GM23338 (cell line): ENCODE measurements around the gene PPP2R5E. TPM values are rescaled to one million over a fixed set of nuclear protein-coding genes. Genes with fewer than 3 reads are reported as not detected.

ENCODE experiments used
- ATAC-seq: fragments of 200-7000 bp; cut with Tn5 transposase; 3 replicates; pipeline ENCODE4 v1.9.1; 2020
- DNase-seq: peaks from one replicate; pipeline ENCODE4 v3.0.0-alpha.2; 2015; ENCODE audit warnings: low spot score
- H2AFZ ChIP-seq: fragments of 200-600 bp; sonication (generic); 2 replicates; pipeline ENCODE4 v1.8.0; 2016; ENCODE audit warnings: antibody characterized with exemption, mild to moderate bottlenecking, moderate library complexity
- H3F3A ChIP-seq: fragments of 200-600 bp; sonication (generic); replicated peaks from 2 replicates; pipeline ENCODE4 v1.8.0; 2017; ENCODE audit warnings: antibody characterized with exemption, mixed run types, low read depth
- H3K27ac ChIP-seq: fragments of 200-600 bp; sonication (generic); 2 replicates; pipeline ENCODE4 v1.6.1; 2016; ENCODE audit warnings: low read depth
- H3K27me3 ChIP-seq: fragments of 200-600 bp; sonication (generic); 2 replicates; pipeline ENCODE4 v1.8.0; 2016; ENCODE audit warnings: mild to moderate bottlenecking, mixed run types, moderate library complexity; ENCODE audit not compliant: insufficient read depth
- H3K36me3 ChIP-seq: fragments of 200-600 bp; sonication (generic); 2 replicates; pipeline ENCODE4 v1.8.0; 2016; ENCODE audit warnings: mild to moderate bottlenecking; ENCODE audit not compliant: insufficient read depth
- H3K4me1 ChIP-seq: fragments of 200-600 bp; sonication (generic); 2 replicates; pipeline ENCODE4 v1.8.0; 2016; ENCODE audit warnings: mild to moderate bottlenecking, moderate library complexity; ENCODE audit not compliant: insufficient read depth
- H3K4me2 ChIP-seq: fragments of 200-600 bp; sonication (generic); 2 replicates; pipeline ENCODE4 v1.7.1; 2017; ENCODE audit warnings: mixed run types
- H3K4me3 ChIP-seq: fragments of 200-600 bp; sonication (generic); 2 replicates; pipeline ENCODE4 v1.6.1; 2016; ENCODE audit warnings: mixed run types
- H3K79me2 ChIP-seq: fragments of 200-600 bp; sonication (generic); replicated peaks from 2 replicates; pipeline ENCODE4 v1.8.0; 2017; ENCODE audit warnings: mild to moderate bottlenecking; ENCODE audit not compliant: insufficient read depth
- H3K9me2 ChIP-seq: fragments of 200-600 bp; sonication (generic); 2 replicates; pipeline ENCODE4 v1.8.0; 2017; ENCODE audit not compliant: insufficient read depth
- H4K20me1 ChIP-seq: fragments of 200-600 bp; sonication (generic); replicated peaks from 2 replicates; pipeline ENCODE4 v1.8.0; 2017; ENCODE audit warnings: mild to moderate bottlenecking; ENCODE audit not compliant: insufficient read depth
- H3K27ac Mint-ChIP-seq: 2 replicates; pipeline ENCODE4 v1.8.0; 2020; ENCODE audit warnings: inconsistent platforms, mild to moderate bottlenecking, moderate library complexity, mixed read lengths
- H3K27me3 Mint-ChIP-seq: 3 replicates; pipeline ENCODE4 v1.8.0; 2022; ENCODE audit warnings: low read depth, mild to moderate bottlenecking, moderate library complexity, mixed read lengths, inconsistent platforms; ENCODE audit not compliant: insufficient read depth, poor library complexity
- H3K36me3 Mint-ChIP-seq: 3 replicates; pipeline ENCODE4 v1.8.0; 2021; ENCODE audit warnings: low read depth, mild to moderate bottlenecking, inconsistent platforms, moderate library complexity, mixed read lengths
- H3K4me1 Mint-ChIP-seq: 3 replicates; pipeline ENCODE4 v1.8.0; 2020; ENCODE audit warnings: mild to moderate bottlenecking, inconsistent platforms, mixed read lengths
- H3K4me3 Mint-ChIP-seq: 3 replicates; pipeline ENCODE4 v1.8.0; 2021; ENCODE audit warnings: moderate library complexity, mild to moderate bottlenecking, inconsistent platforms, mixed read lengths
- H3K9me3 Mint-ChIP-seq: 3 replicates; pipeline ENCODE4 v1.8.0; 2020; ENCODE audit warnings: moderate library complexity, mild to moderate bottlenecking, inconsistent platforms, mixed read lengths
- CREB1 ChIP-seq: fragments of 250-450 bp; sonication (Bioruptor Pico); IDR thresholded peaks from 2 replicates; pipeline ENCODE4 v1.5.0; 2020; ENCODE audit warnings: low read depth, mild to moderate bottlenecking, moderate library complexity
- CTCF ChIP-seq, 2 experiments: fragments of 200-600 bp in 1 of 2; sonication (generic) in 1 of 2; conservative IDR thresholded peaks; 2 replicates each; pipeline versions ENCODE4 v1.5.1 to v1.6.1; 2016 to 2017; ENCODE audit warnings: antibody characterized with exemption in 2 of 2, low read depth in 2 of 2, mild to moderate bottlenecking in 2 of 2, moderate library complexity in 1 of 2
- ETS1 ChIP-seq: IDR thresholded peaks from 2 replicates; pipeline ENCODE4 v1.6.1; 2016; ENCODE audit warnings: antibody characterized with exemption
- EZH2 ChIP-seq: fragments of 200-600 bp; sonication (generic); IDR thresholded peaks from one replicate; pipeline ENCODE4 v1.8.0; 2017; ENCODE audit warnings: antibody characterized with exemption, mild to moderate bottlenecking, low read depth; ENCODE audit not compliant: unreplicated experiment
- EZH2phosphoT487 ChIP-seq: fragments of 200-600 bp; sonication (generic); IDR thresholded peaks from one replicate; pipeline ENCODE4 v1.8.1; 2018; ENCODE audit warnings: antibody characterized with exemption; ENCODE audit not compliant: unreplicated experiment
- JUNB ChIP-seq: IDR thresholded peaks from one replicate; pipeline ENCODE4 v1.6.1; 2016; ENCODE audit warnings: antibody characterized with exemption; ENCODE audit not compliant: unreplicated experiment
- NANOG ChIP-seq: IDR thresholded peaks from 2 replicates; pipeline ENCODE4 v1.6.1; 2016; ENCODE audit warnings: antibody characterized with exemption, borderline replicate concordance
- POLR2AphosphoS5 ChIP-seq: IDR thresholded peaks from 2 replicates; pipeline ENCODE4 v1.6.1; 2016; ENCODE audit warnings: antibody characterized with exemption, low read depth
- STAT1 ChIP-seq: IDR thresholded peaks from one replicate; pipeline ENCODE4 v1.6.1; 2016; ENCODE audit warnings: antibody characterized with exemption; ENCODE audit not compliant: unreplicated experiment
- ZNF114 ChIP-seq: fragments of 250-450 bp; sonication (Bioruptor Pico); IDR thresholded peaks from 2 replicates; pipeline ENCODE4 v1.5.0; 2020; ENCODE audit warnings: mild to moderate bottlenecking, moderate library complexity
- ZNF331 ChIP-seq: fragments of 250-450 bp; sonication (Bioruptor Pico); IDR thresholded peaks from 2 replicates; pipeline ENCODE4 v1.5.0; 2020; ENCODE audit warnings: low read depth, mild to moderate bottlenecking, moderate library complexity
- polyA plus RNA-seq: library from polyadenylated mRNA; unstranded; fragments of >200 nt; fragmentation: Nextera tagmentation; extraction: Ambion mirVana; gene quantifications from 2 replicates; pipeline ENCODE4 v1.2.1, GENCODE V29; 2016
- total RNA-seq: library from RNA; depleted of rRNA; stranded (reverse); fragments of >200 nt; shearing (Covaris generic); gene quantifications from 2 replicates; pipeline ENCODE4 v1.2.3, GENCODE V29; 2014
- TF ChIP-seq, protein P1 (sequence below): IDR thresholded peaks from one replicate; pipeline ENCODE4 v1.6.1; 2018; ENCODE audit warnings: antibody characterized with exemption; ENCODE audit not compliant: unreplicated experiment

Gene PPP2R5E
- total and polyA plus RNA-seq, 2 experiments from 2014 or later: 40.9 to 45.5 TPM

GRCh38 chr14:63545431-63545830 lies 2.3 kb upstream of the PPP2R5E start (continued):
- TF ChIP-seq, protein P1, sequence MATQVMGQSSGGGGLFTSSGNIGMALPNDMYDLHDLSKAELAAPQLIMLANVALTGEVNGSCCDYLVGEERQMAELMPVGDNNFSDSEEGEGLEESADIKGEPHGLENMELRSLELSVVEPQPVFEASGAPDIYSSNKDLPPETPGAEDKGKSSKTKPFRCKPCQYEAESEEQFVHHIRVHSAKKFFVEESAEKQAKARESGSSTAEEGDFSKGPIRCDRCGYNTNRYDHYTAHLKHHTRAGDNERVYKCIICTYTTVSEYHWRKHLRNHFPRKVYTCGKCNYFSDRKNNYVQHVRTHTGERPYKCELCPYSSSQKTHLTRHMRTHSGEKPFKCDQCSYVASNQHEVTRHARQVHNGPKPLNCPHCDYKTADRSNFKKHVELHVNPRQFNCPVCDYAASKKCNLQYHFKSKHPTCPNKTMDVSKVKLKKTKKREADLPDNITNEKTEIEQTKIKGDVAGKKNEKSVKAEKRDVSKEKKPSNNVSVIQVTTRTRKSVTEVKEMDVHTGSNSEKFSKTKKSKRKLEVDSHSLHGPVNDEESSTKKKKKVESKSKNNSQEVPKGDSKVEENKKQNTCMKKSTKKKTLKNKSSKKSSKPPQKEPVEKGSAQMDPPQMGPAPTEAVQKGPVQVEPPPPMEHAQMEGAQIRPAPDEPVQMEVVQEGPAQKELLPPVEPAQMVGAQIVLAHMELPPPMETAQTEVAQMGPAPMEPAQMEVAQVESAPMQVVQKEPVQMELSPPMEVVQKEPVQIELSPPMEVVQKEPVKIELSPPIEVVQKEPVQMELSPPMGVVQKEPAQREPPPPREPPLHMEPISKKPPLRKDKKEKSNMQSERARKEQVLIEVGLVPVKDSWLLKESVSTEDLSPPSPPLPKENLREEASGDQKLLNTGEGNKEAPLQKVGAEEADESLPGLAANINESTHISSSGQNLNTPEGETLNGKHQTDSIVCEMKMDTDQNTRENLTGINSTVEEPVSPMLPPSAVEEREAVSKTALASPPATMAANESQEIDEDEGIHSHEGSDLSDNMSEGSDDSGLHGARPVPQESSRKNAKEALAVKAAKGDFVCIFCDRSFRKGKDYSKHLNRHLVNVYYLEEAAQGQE: no peak
- no peak for TF ChIP-seq POLR2AphosphoS5
- no peak for TF ChIP-seq ETS1
- no peak for TF ChIP-seq ZNF114 (CRISPR knock-in tag)
- no peak for TF ChIP-seq NANOG
- TF ChIP-seq JUNB: no peak
- no peak for TF ChIP-seq EZH2phosphoT487
- TF ChIP-seq ZNF331 (CRISPR knock-in tag): no peak
- no peak for TF ChIP-seq CREB1 (CRISPR knock-in tag)
- no peak for TF ChIP-seq EZH2

DNA sequence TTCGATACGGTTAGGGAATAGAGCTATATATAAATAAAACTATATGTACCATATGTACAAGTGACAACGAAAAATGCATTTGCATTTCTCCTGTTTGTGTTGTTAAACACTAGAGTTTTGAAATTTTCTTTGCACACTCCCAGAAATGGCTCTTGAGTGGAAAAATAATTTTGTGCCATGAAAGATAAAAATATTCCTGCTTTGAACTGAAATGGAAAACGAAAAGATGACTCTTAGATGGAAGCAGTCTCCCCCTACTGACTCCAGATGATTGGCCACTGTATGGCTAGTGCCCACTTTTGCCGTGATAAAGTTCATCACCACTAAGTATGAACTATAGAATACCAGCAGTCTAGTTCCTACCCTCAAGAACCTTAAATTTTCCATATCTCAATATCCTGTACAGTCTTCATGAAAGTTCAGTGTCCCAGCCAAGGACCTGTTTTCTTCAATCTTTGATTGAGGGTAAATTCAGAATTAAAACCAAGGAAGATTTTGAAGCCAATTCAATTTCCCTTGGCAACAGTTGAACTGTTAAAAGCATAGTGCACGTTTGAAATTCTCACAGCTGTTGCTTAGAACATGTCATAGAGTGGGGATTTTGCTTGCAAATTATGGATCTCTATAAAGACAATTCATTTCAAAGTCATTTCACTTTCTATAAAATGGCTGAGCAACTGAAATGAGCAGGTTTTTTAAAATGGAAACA lies 1.6 kb upstream of the PPP2R5E start:
- TF ChIP-seq ZNF331 (CRISPR knock-in tag): no peak
- no peak for TF ChIP-seq STAT1
- TF ChIP-seq CTCF (conservative IDR thresholded peaks at IDR 0.05; ENCODE audit: low read depth in 2 of 2): peak; percentile 41 to 60; a peak in 2 of 4 replicates
- TF ChIP-seq CREB1 (CRISPR knock-in tag): no peak
- TF ChIP-seq JUNB: no peak
- peak overlapping the region; percentile 85 for H3K4me2 ChIP-seq
- peaks cover 10% of the 10 kb centered on the region; the same call in 1 of the 2 replicates for H3K4me1 ChIP-seq

More for the DNA sequence above, 1.6 kb upstream of the PPP2R5E start:
- Mint-ChIP-seq H3K27ac (no peak overlapping the region), H3K4me1 (peaks cover 19% of the 10 kb centered on the region; the same call in 2 of the 3 replicates), H3K27me3 (peaks cover 6% of the 10 kb centered on the region), H3K36me3 (peaks cover 6% of the 10 kb centered on the region), H3K9me3 (no peaks in the 10 kb centered on the region), H3K4me3 (peak overlapping the region; percentile 90)
- no peak overlapping the region for H2AFZ ChIP-seq
- no peaks in the 10 kb centered on the region for H3K9me2 ChIP-seq
- H3K4me3 ChIP-seq: peak overlapping the region; percentile 70
- DNase-seq (no peak), ATAC-seq (no peak)
- H3K36me3 ChIP-seq: 0 out of 2 replicates have a peak, but pooled peaks cover 3% of the 10 kb centered on the region
- peaks cover 27% of the 10 kb centered on the region for H3K79me2 ChIP-seq
- H3K27ac ChIP-seq: no peak overlapping the region
- H3F3A ChIP-seq: no peaks in the 10 kb centered on the region
- no peaks in the 10 kb centered on the region for H3K27me3 ChIP-seq
- H4K20me1 ChIP-seq: peaks cover 17% of the 10 kb centered on the region; the same call in 1 of the 2 replicates
